Endodermal cell (in vitro differentiated cells): Measurements from ENCODE around the gene IFNA13. TPM values are rescaled to one million over a fixed set of nuclear protein-coding genes. Genes with fewer than 3 reads are reported as not detected.

ENCODE experiments used
- DNase-seq: peaks from one replicate; pipeline ENCODE4 v3.0.0-alpha.2; 2017
- H3K27ac ChIP-seq: 2 replicates; pipeline ENCODE4 v1.5.1; 2013; ENCODE audit warnings: mild to moderate bottlenecking, low read depth, low read length, moderate library complexity
- H3K27me3 ChIP-seq: 2 replicates; pipeline ENCODE4 v1.6.1; 2013; ENCODE audit warnings: mild to moderate bottlenecking, low read length, moderate library complexity; ENCODE audit not compliant: insufficient read depth, control insufficient read depth, poor library complexity, severe bottlenecking
- H3K36me3 ChIP-seq: 2 replicates; pipeline ENCODE4 v1.7.0; 2013; ENCODE audit warnings: mild to moderate bottlenecking, low read length, moderate library complexity; ENCODE audit not compliant: control insufficient read depth, insufficient read depth
- H3K4me1 ChIP-seq: one replicate; pipeline ENCODE4 v1.7.0; 2013; ENCODE audit warnings: low read length; ENCODE audit not compliant: control insufficient read depth, insufficient read depth
- H3K4me3 ChIP-seq: 2 replicates; pipeline ENCODE4 v1.5.1; 2013; ENCODE audit warnings: mild to moderate bottlenecking, low read length, moderate library complexity
- H3K9ac ChIP-seq: 2 replicates; pipeline ENCODE4 v1.6.1; 2013; ENCODE audit warnings: mild to moderate bottlenecking, low read length, moderate library complexity; ENCODE audit not compliant: poor library complexity, severe bottlenecking; ENCODE audit errors: extremely low read depth
- H3K9me3 ChIP-seq: 2 replicates; pipeline ENCODE4 v1.6.1; 2013; ENCODE audit warnings: mild to moderate bottlenecking, low read length, moderate library complexity; ENCODE audit not compliant: control insufficient read depth
- H3K27ac Mint-ChIP-seq: 2 replicates; pipeline ENCODE4 v1.8.0; 2020; ENCODE audit warnings: mixed read lengths
- H3K27me3 Mint-ChIP-seq: 2 replicates; pipeline ENCODE4 v1.8.0; 2021; ENCODE audit warnings: mild to moderate bottlenecking, mixed read lengths; ENCODE audit not compliant: insufficient read depth
- H3K36me3 Mint-ChIP-seq: 2 replicates; pipeline ENCODE4 v1.8.0; 2020; ENCODE audit warnings: low read depth, mixed read lengths
- H3K4me1 Mint-ChIP-seq: 2 replicates; pipeline ENCODE4 v1.8.0; 2020; ENCODE audit warnings: mixed read lengths
- H3K4me3 Mint-ChIP-seq: 2 replicates; pipeline ENCODE4 v1.8.0; 2020; ENCODE audit warnings: mild to moderate bottlenecking, moderate library complexity, mixed read lengths
- H3K9me3 Mint-ChIP-seq: 2 replicates; pipeline ENCODE4 v1.8.0; 2020; ENCODE audit warnings: mild to moderate bottlenecking, mixed read lengths
- WGBS, 2 experiments: methylation state at CpG; one replicate each; pipeline versions ENCODE4 v1.1.5 to v1.1.7; 2013; ENCODE audit warnings: missing lambda C conversion rate in 2 of 2, mixed read lengths in 1 of 2; ENCODE audit not compliant: insufficient coverage in 1 of 2, insufficient read length in 1 of 2; 5-methylcytosine and 5-hydroxymethylcytosine counted together
- total RNA-seq, 2 donors: library from RNA; stranded (reverse); fragmentation: NEBNext Ultra II Directional in 1 of 2; extraction: Animal tissue kit (Norgen Biotek cat#: 25700) in 1 of 2; gene quantifications; 2 replicates in 1 of 2; 3 replicates in 1 of 2; pipeline ENCODE4 v1.2.1, GENCODE V29; 2021
- TF ChIP-seq, protein P1 (sequence below): fragments of 200-600 bp; sonication (generic); conservative IDR thresholded peaks from 2 replicates; pipeline ENCODE4 v1.5.0; 2021; ENCODE audit warnings: antibody characterized with exemption, mild to moderate bottlenecking

Gene IFNA13
- total RNA-seq, 2 donors from 2014 or later: not detected

DNA sequence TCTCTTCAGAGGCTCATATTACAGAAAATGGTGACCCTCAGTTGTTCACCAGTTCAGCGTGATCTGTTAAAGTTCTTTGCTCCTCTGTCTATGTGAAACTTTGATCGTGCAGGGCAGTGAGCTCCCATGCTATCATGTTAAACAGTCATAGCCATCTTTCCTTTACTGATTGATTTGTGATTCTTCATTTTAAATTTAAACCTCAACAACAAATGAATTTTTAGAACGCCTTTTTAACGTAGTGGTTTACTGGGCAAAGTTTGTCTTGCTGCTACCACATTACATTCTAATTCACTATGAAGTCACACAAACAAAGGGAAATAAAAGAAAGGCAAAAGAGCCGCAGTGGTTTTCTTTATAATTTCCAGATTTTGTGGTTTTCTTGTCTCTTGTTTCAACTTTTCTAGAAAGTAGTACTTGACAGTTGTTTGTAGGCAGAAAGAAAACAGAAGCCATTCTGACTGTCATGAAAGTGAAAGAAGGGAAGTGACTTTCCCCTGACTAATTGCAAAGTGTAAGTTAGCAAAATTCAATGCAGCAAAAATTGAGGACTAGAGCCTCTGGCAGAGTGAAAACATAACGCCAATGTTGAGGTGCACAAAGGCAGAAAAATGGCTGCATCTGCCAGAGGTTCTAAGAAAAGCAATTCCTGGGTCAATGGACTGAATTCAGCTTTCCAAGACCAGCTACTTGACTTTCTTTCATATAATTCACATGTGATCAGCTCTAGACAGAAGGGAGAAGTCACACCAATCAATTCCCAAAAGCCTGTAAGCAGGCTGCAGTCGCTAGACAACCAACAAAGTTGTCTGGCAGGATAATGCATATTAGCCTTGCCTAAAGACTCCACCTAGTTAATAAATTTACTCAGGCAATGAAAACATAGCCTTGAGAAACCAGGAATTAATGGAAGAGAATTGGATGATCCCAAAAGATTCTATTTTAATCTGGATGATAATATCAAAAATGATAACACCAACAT, 10.1 kb downstream of the IFNA13 start:
- WGBS, 2 experiments: 90 to 91% methylated on average over 4 to 7 of the region's 7 CpGs

GRCh38 chr9:21350787-21351186, 17.1 kb downstream of the IFNA13 start, which contains the start of gene IFNA6:
Gene IFNA6, minus strand, starts transcription at chr9:21350887. Its CDS starts 0 bp downstream, at chr9:21350887.
- no peak within 1 kb of the TSS for H3K27ac Mint-ChIP-seq
- no peak within 1 kb of the TSS for H3K4me3 ChIP-seq
- no peaks in the 10 kb centered on the region for H3K4me1 Mint-ChIP-seq
- no peak for DNase-seq
- H3K36me3 ChIP-seq: no peaks in the 10 kb centered on the region
- peaks cover 16% of the 10 kb centered on the region for H3K27me3 Mint-ChIP-seq
- no peaks in the 10 kb centered on the region for H3K9me3 ChIP-seq
- peaks cover 6% of the 10 kb centered on the region for H3K9me3 Mint-ChIP-seq
- H3K27me3 ChIP-seq: peaks cover 11% of the 10 kb centered on the region
- H3K9ac ChIP-seq: no peak within 1 kb of the TSS
- H3K4me3 Mint-ChIP-seq: no peak within 1 kb of the TSS
- TF ChIP-seq, protein P1, sequence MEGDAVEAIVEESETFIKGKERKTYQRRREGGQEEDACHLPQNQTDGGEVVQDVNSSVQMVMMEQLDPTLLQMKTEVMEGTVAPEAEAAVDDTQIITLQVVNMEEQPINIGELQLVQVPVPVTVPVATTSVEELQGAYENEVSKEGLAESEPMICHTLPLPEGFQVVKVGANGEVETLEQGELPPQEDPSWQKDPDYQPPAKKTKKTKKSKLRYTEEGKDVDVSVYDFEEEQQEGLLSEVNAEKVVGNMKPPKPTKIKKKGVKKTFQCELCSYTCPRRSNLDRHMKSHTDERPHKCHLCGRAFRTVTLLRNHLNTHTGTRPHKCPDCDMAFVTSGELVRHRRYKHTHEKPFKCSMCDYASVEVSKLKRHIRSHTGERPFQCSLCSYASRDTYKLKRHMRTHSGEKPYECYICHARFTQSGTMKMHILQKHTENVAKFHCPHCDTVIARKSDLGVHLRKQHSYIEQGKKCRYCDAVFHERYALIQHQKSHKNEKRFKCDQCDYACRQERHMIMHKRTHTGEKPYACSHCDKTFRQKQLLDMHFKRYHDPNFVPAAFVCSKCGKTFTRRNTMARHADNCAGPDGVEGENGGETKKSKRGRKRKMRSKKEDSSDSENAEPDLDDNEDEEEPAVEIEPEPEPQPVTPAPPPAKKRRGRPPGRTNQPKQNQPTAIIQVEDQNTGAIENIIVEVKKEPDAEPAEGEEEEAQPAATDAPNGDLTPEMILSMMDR: no peak
- 100% methylated on average over 1 of the region's 1 CpG; no CpG with 5 or more reads in 1 of the 2 experiments for WGBS, 2 experiments
- no peak within 1 kb of the TSS for H3K27ac ChIP-seq
- no peaks in the 10 kb centered on the region for H3K36me3 Mint-ChIP-seq
- H3K4me1 ChIP-seq: no peaks in the 10 kb centered on the region

More for the DNA sequence above, 10.1 kb downstream of the IFNA13 start:
- no peaks in the 10 kb centered on the region for H3K9me3 ChIP-seq
- Mint-ChIP-seq H3K27me3 (peaks cover 1% of the 10 kb centered on the region), H3K4me1 (no peaks in the 10 kb centered on the region), H3K9me3 (peaks cover 6% of the 10 kb centered on the region), H3K27ac (no peak overlapping the region), H3K4me3 (no peak overlapping the region), H3K36me3 (no peaks in the 10 kb centered on the region)
- H3K9ac ChIP-seq: no peak overlapping the region
- no peak for DNase-seq
- H3K27ac ChIP-seq: peak overlapping the region; percentile 47
- H3K4me3 ChIP-seq: no peak overlapping the region
- no peaks in the 10 kb centered on the region for H3K36me3 ChIP-seq
- H3K27me3 ChIP-seq: no peaks in the 10 kb centered on the region
- TF ChIP-seq, protein P1: no peak
- H3K4me1 ChIP-seq: no peaks in the 10 kb centered on the region

- TF ChIP-seq, protein P1: no peak
- no peak overlapping the region for H3K4me3 Mint-ChIP-seq
- Histone ChIP-seq H3K4me3 (no peak overlapping the region), H3K9me3 (peaks cover 7% of the 10 kb centered on the region), H3K4me1 (no peaks in the 10 kb centered on the region), H3K27ac (no peak overlapping the region), H3K9ac (no peak overlapping the region), H3K36me3 (no peaks in the 10 kb centered on the region), H3K27me3 (peaks cover 11% of the 10 kb centered on the region)
- H3K4me1 Mint-ChIP-seq: peaks cover 6% of the 10 kb centered on the region
- H3K27me3 Mint-ChIP-seq: peaks cover 25% of the 10 kb centered on the region
- WGBS, 2 experiments: 72 to 78% methylated on average over 3 of the region's 3 CpGs
- peaks cover 10% of the 10 kb centered on the region for H3K9me3 Mint-ChIP-seq
- no peaks in the 10 kb centered on the region for H3K36me3 Mint-ChIP-seq
- no peak overlapping the region for H3K27ac Mint-ChIP-seq
- DNase-seq: no peak
Observed at GRCh38 chr9:21348430-21348970, 19.4 kb downstream of the IFNA13 start.
